Activated T-cell treated with anti-CD3 and anti-CD28 coated beads for 48 hours (primary cell): ENCODE data around the gene PDE11A.

Experiments
- DNase-seq: peaks from one replicate; pipeline ENCODE4 v3.0.0-alpha.2; 2020; ENCODE audit warnings: low read depth

The PDE11A gene

GRCh38 chr2:177921726-177922125, 150.9 kb downstream of the PDE11A start:
- DNase-seq: no peak

GRCh38 chr2:177917169-177917568, 155.4 kb downstream of the PDE11A start:
- DNase-seq: no peak

GRCh38 chr2:177916342-177916741, 156.2 kb downstream of the PDE11A start:
- no peak for DNase-seq

GRCh38 chr2:177914247-177914646, 158.3 kb downstream of the PDE11A start:
- DNase-seq: no peak

GRCh38 chr2:177909962-177910361, 162.6 kb downstream of the PDE11A start:
- DNase-seq: no peak

- no peak for DNase-seq
These were observed 163.8 kb downstream of the PDE11A start for GRCh38 chr2:177908824-177909223.

- no peak for DNase-seq
These were observed 164.4 kb downstream of the PDE11A start for GRCh38 chr2:177908182-177908581.

- peak; percentile 59 for DNase-seq
These were observed 166.4 kb downstream of the PDE11A start for GRCh38 chr2:177906041-177906718.

- DNase-seq: no peak
These were observed 166.9 kb downstream of the PDE11A start for GRCh38 chr2:177905640-177906039.

GRCh38 chr2:177902395-177903163, 170.0 kb downstream of the PDE11A start:
- DNase-seq: no peak

GRCh38 chr2:177900082-177900481, 172.5 kb downstream of the PDE11A start:
- no peak for DNase-seq

- DNase-seq: no peak
These were observed 175.3 kb downstream of the PDE11A start for GRCh38 chr2:177897278-177897677.

- DNase-seq: no peak
These were observed 176.0 kb downstream of the PDE11A start for GRCh38 chr2:177896587-177896986.

GRCh38 chr2:177894546-177894945, 178.0 kb downstream of the PDE11A start:
- DNase-seq: no peak

- no peak for DNase-seq
These were observed 178.7 kb downstream of the PDE11A start for GRCh38 chr2:177893880-177894279.

GRCh38 chr2:177891533-177891932, 181.0 kb downstream of the PDE11A start:
- DNase-seq: no peak

- no peak for DNase-seq
These were observed 182.6 kb downstream of the PDE11A start for GRCh38 chr2:177889818-177890460.

GRCh38 chr2:177888581-177888980, 184.0 kb downstream of the PDE11A start:
- no peak for DNase-seq

GRCh38 chr2:177887722-177888121, 184.9 kb downstream of the PDE11A start:
- no peak for DNase-seq

GRCh38 chr2:177886824-177887223, 185.8 kb downstream of the PDE11A start:
- no peak for DNase-seq

- no peak for DNase-seq
These were observed 186.6 kb downstream of the PDE11A start for GRCh38 chr2:177885828-177886466.

- DNase-seq: no peak
These were observed 189.4 kb downstream of the PDE11A start for GRCh38 chr2:177883177-177883576.

- no peak for DNase-seq
These were observed 190.1 kb downstream of the PDE11A start for GRCh38 chr2:177882501-177882900.
